Measurements from ENCODE around the gene AQR.

AQR gene

DNA sequence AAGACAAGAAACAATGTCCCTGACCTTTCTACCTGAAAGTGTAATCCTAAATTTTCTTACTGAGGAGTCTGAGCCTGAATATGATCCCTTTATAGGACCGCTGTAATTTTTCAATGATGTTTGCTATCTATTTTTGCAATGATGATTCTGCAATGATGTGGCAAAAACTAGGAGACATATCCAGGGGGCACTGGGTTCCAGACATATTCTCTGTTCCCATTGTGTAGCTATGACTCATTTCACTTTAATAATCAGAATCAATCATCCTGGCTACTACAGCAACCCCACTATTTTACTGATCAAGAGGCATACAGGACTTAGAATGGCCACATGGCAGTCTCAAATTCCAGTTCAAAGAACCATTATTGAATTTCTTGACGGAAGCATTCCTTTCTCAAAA is 85.9 kb downstream of the AQR start:
- H4K20me1 ChIP-seq = no peaks in the 10 kb centered on the region
- H3K27me3 ChIP-seq = no peaks in the 10 kb centered on the region
- no peak overlapping the region for H3K4me3 ChIP-seq
- H3K4me2 ChIP-seq = no peak overlapping the region
- no peaks in the 10 kb centered on the region for H3K9me3 ChIP-seq
- peaks cover 92% of the 10 kb centered on the region for H3K36me3 ChIP-seq
- no peaks in the 10 kb centered on the region for H3K4me1 ChIP-seq
- no peak overlapping the region for H3K27ac ChIP-seq
- no peak overlapping the region for H3K9ac ChIP-seq
- no peak for TF ChIP-seq Cebpa-rat (IDR thresholded peaks at IDR 0.05)

GRCh38 chr15:34883042-34883441 is 86.5 kb downstream of the AQR start:
- Histone ChIP-seq H3K36me3 (peaks cover 92% of the 10 kb centered on the region), H3K9me3 (no peaks in the 10 kb centered on the region), H3K4me1 (no peaks in the 10 kb centered on the region), H3K4me3 (no peak overlapping the region), H3K9ac (no peak overlapping the region), H4K20me1 (no peaks in the 10 kb centered on the region), H3K4me2 (no peak overlapping the region), H3K27ac (no peak overlapping the region), H3K27me3 (no peaks in the 10 kb centered on the region)
- no peak for TF ChIP-seq Cebpa-rat (IDR thresholded peaks at IDR 0.05)

GRCh38 chr15:34879107-34879506 is 90.4 kb downstream of the AQR start:
- H3K36me3 ChIP-seq = peaks cover 89% of the 10 kb centered on the region

GRCh38 chr15:34876640-34877039 is 92.9 kb downstream of the AQR start:
- no peaks in the 10 kb centered on the region for H3K4me1 ChIP-seq
- no peaks in the 10 kb centered on the region for H4K20me1 ChIP-seq
- no peak overlapping the region for H3K27ac ChIP-seq
- H3K36me3 ChIP-seq = peaks cover 88% of the 10 kb centered on the region
- no peak overlapping the region for H3K9ac ChIP-seq
- TF ChIP-seq Cebpa-rat (IDR thresholded peaks at IDR 0.05) = no peak
- no peaks in the 10 kb centered on the region for H3K9me3 ChIP-seq
- no peak overlapping the region for H3K4me2 ChIP-seq
- no peak overlapping the region for H3K4me3 ChIP-seq
- no peaks in the 10 kb centered on the region for H3K27me3 ChIP-seq

More at GRCh38 chr15:34879107-34879506, 90.4 kb downstream of the AQR start:
- Histone ChIP-seq H3K4me1 (no peaks in the 10 kb centered on the region), H3K27ac (no peak overlapping the region), H4K20me1 (no peaks in the 10 kb centered on the region), H3K4me3 (no peak overlapping the region), H3K4me2 (no peak overlapping the region), H3K9me3 (no peaks in the 10 kb centered on the region), H3K9ac (no peak overlapping the region), H3K27me3 (no peaks in the 10 kb centered on the region)
- TF ChIP-seq Cebpa-rat (IDR thresholded peaks at IDR 0.05) = no peak

- no peak overlapping the region for H3K9ac ChIP-seq
- H3K27ac ChIP-seq = no peak overlapping the region
- H3K4me2 ChIP-seq = no peak overlapping the region
- no peaks in the 10 kb centered on the region for H4K20me1 ChIP-seq
- H3K4me3 ChIP-seq = no peak overlapping the region
- H3K9me3 ChIP-seq = 0 out of 2 replicates have a peak, but pooled peaks cover 3% of the 10 kb centered on the region
- no peak for TF ChIP-seq Cebpa-rat (IDR thresholded peaks at IDR 0.05)
- peaks cover 80% of the 10 kb centered on the region for H3K36me3 ChIP-seq
- no peaks in the 10 kb centered on the region for H3K27me3 ChIP-seq
- no peaks in the 10 kb centered on the region for H3K4me1 ChIP-seq
Observed at GRCh38 chr15:34869110-34869509, 100.4 kb downstream of the AQR start.

GRCh38 chr15:34865531-34865930 is 104.0 kb downstream of the AQR start:
- Histone ChIP-seq H3K4me1 (no peaks in the 10 kb centered on the region), H3K27ac (no peak overlapping the region), H4K20me1 (no peaks in the 10 kb centered on the region), H3K4me2 (no peak overlapping the region), H3K9me3 (0 out of 2 replicates have a peak, but pooled peaks cover 3% of the 10 kb centered on the region), H3K9ac (no peak overlapping the region), H3K36me3 (peaks cover 71% of the 10 kb centered on the region), H3K4me3 (no peak overlapping the region), H3K27me3 (no peaks in the 10 kb centered on the region)
- TF ChIP-seq Cebpa-rat (IDR thresholded peaks at IDR 0.05) = no peak

GRCh38 chr15:34861214-34861613 is 108.3 kb downstream of the AQR start:
- Histone ChIP-seq H3K36me3 (peaks cover 73% of the 10 kb centered on the region), H3K27me3 (no peaks in the 10 kb centered on the region), H3K4me2 (no peak overlapping the region), H3K4me3 (no peak overlapping the region), H3K9ac (no peak overlapping the region), H4K20me1 (no peaks in the 10 kb centered on the region), H3K9me3 (no peaks in the 10 kb centered on the region), H3K27ac (no peak overlapping the region), H3K4me1 (0 out of 2 replicates have a peak, but pooled peaks cover 4% of the 10 kb centered on the region)
- TF ChIP-seq Cebpa-rat (IDR thresholded peaks at IDR 0.05) = no peak

DNA sequence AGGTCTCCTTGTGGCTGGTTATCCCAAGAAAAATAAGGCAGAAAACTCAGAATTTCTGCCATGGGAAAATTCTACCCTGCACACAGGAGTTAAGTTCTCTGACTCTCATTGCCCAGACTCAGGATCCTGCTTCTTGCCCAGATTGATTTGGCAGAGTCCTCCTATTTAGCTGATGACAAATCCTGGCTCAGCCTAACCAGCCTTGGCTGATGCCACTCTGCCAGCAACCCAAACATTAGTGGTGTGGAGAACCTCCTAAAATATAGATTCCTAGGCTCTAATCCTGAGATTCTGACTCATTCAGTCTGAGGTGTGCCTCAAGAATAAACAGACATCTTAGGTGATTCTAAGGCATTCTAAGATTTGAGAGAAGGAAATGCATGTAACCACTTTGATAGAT is 113.6 kb downstream of the AQR start:
- Histone ChIP-seq H3K4me3 (no peak overlapping the region), H3K4me1 (peaks cover 9% of the 10 kb centered on the region; the same call in 1 of the 2 replicates), H3K9ac (no peak overlapping the region), H3K27me3 (no peaks in the 10 kb centered on the region), H3K4me2 (no peak overlapping the region), H3K9me3 (no peaks in the 10 kb centered on the region), H3K27ac (no peak overlapping the region), H4K20me1 (no peaks in the 10 kb centered on the region), H3K36me3 (peaks cover 61% of the 10 kb centered on the region)
- TF ChIP-seq Cebpa-rat (IDR thresholded peaks at IDR 0.05) = no peak

- H3K9ac ChIP-seq = no peak overlapping the region
- H3K4me1 ChIP-seq = peaks cover 9% of the 10 kb centered on the region; the same call in 1 of the 2 replicates
- H3K36me3 ChIP-seq = peaks cover 61% of the 10 kb centered on the region
- no peaks in the 10 kb centered on the region for H3K27me3 ChIP-seq
- H3K9me3 ChIP-seq = no peaks in the 10 kb centered on the region
- no peak overlapping the region for H3K27ac ChIP-seq
- no peak for TF ChIP-seq Cebpa-rat (IDR thresholded peaks at IDR 0.05)
- no peak overlapping the region for H3K4me2 ChIP-seq
- no peak overlapping the region for H3K4me3 ChIP-seq
- H4K20me1 ChIP-seq = no peaks in the 10 kb centered on the region
Observed at GRCh38 chr15:34855413-34855812, 114.1 kb downstream of the AQR start.

- Histone ChIP-seq H3K4me2 (no peak overlapping the region), H3K27me3 (no peaks in the 10 kb centered on the region), H3K4me1 (peaks cover 7% of the 10 kb centered on the region; the same call in 1 of the 2 replicates), H3K9me3 (no peaks in the 10 kb centered on the region), H3K36me3 (peaks cover 56% of the 10 kb centered on the region), H4K20me1 (no peaks in the 10 kb centered on the region), H3K9ac (no peak overlapping the region), H3K27ac (no peak overlapping the region), H3K4me3 (no peak overlapping the region)
- TF ChIP-seq Cebpa-rat (IDR thresholded peaks at IDR 0.05) = no peak
Observed at GRCh38 chr15:34854232-34854631, 115.3 kb downstream of the AQR start.
